Epithelial cell of alveolus of lung (primary cell): ENCODE data around the gene TNFRSF8. TPM values are rescaled to one million over a fixed set of nuclear protein-coding genes. Genes with fewer than 3 reads are reported as not detected.

Experiments
- total RNA-seq: library from RNA; depleted of rRNA; stranded (reverse); fragments of >200 nt; gene quantifications from 2 replicates; pipeline ENCODE4 v1.2.1, GENCODE V29; 2015

TNFRSF8 gene
- total RNA-seq: 0.52 TPM in 1 of 2 replicates, not detected in the other

DNA sequence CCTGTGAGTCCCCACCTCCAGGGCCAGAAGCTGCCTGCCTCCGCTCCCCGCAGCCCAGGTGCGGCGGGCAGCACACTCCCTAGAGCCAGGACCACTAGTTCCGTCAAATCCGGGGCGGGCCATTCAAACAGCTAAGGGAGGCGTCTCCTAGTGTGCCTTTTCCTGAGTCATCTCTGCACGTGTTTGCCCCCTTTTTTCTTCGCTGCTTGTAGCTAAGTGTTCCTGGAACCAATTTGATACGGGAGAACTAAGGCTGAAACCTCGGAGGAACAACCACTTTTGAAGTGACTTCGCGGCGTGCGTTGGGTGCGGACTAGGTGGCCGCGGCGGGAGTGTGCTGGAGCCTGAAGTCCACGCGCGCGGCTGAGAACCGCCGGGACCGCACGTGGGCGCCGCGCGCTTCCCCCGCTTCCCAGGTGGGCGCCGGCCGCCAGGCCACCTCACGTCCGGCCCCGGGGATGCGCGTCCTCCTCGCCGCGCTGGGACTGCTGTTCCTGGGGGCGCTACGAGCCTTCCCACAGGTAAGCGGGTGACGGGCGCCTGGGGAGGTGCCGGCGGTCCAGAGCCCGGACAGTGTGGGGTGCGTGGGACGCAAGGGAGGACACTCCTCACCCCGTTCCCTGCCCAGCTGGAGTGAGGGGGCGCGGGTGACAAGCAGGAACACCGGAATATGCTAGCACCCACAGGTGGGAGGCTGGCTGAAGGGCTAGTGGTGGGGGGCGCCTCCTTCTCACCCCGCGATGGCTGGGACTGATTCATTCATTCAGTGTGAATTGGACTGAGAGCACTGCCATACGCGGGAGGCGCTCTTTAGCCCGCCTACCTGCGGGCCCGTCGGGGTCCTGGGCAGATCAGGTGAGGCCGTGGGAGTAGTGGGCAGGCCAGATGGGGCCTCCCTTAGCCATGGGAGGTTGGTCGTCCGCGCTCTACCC lies at the start of gene TNFRSF8:
Gene TNFRSF8 (plus strand): TSS at position 163 of the 932 bp plus-strand sequence. CDS start 296 bp downstream, at position 459.

DNA sequence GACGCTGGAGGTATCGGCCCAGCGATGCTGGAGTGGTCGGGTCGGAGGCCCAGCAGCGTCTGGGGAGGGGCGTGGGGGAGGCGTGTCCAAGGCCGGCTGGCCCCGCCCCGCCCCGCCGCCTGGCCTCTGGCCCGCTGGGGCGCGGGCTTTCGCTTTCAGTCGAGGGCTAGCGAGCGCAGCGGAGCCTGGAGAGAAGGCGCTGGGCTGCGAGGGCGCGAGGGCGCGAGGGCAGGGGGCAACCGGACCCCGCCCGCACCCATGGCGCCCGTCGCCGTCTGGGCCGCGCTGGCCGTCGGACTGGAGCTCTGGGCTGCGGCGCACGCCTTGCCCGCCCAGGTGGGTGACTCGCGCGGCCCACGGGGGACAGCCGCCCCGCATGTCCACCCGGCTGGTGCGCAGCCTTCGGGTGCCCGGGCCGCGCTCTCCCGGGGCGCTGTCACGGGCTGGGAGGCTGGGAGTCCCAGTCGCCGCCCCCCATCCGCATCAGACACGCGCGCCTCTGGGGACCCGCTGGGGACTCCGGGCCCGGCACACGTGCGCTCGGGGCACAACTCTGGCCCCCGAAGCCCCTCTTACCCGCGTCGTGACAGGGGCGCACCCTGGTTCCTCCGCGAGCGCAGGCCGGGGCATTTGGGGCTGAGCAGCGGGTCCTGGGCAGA lies 103.9 kb downstream of the TNFRSF8 start, which contains the start of gene TNFRSF1B:
Gene TNFRSF1B (plus strand): TSS at position 158 of the 659 bp plus-strand sequence. CDS start 101 bp downstream, at position 259.

Other genes with a start within 250 kb of the TNFRSF8 start
- gene NPPA, start 215.5 kb upstream of the TNFRSF8 start, total RNA-seq: 0.32 TPM in 1 of 2 replicates, not detected in the other
- 0.78 TPM in 1 of 2 replicates, not detected in the other for gene NPPB, start 204.4 kb upstream of the TNFRSF8 start, total RNA-seq
- 90.2 and 139 TPM in 2 replicates for gene KIAA2013, start 136.9 kb upstream of the TNFRSF8 start, total RNA-seq
- gene PLOD1, start 128.6 kb upstream of the TNFRSF8 start, total RNA-seq: 502 and 516 TPM in 2 replicates
- gene MFN2, start 82.9 kb upstream of the TNFRSF8 start, total RNA-seq: 31.9 and 49.3 TPM in 2 replicates
- gene MIIP, start 43.8 kb upstream of the TNFRSF8 start, total RNA-seq: 21.8 and 27.3 TPM in 2 replicates
- 10.0 and 41.6 TPM in 2 replicates for gene TNFRSF1B, start 103.7 kb downstream of the TNFRSF8 start, total RNA-seq
- gene VPS13D, start 166.7 kb downstream of the TNFRSF8 start, total RNA-seq: 16.9 and 17.0 TPM in 2 replicates